Neural progenitor cell (in vitro differentiated cells): Measurements from ENCODE around the gene CAMK1D.

Experiments used
- EZH2 ChIP-seq: fragments of 200-600 bp; sonication (generic); IDR thresholded peaks from 2 replicates; pipeline ENCODE4 v1.6.1; 2017; ENCODE audit warnings: antibody characterized with exemption, mild to moderate bottlenecking, moderate library complexity
- EZH2phosphoT487 ChIP-seq: fragments of 200-600 bp; sonication (generic); IDR thresholded peaks from 2 replicates; pipeline ENCODE4 v1.6.1; 2017; ENCODE audit warnings: antibody characterized with exemption
- TF ChIP-seq, protein P1 (sequence below): fragments of 200-600 bp; sonication (generic); IDR thresholded peaks from 2 replicates; pipeline ENCODE4 v1.5.1; 2017; ENCODE audit warnings: antibody characterized with exemption, mild to moderate bottlenecking

DNA sequence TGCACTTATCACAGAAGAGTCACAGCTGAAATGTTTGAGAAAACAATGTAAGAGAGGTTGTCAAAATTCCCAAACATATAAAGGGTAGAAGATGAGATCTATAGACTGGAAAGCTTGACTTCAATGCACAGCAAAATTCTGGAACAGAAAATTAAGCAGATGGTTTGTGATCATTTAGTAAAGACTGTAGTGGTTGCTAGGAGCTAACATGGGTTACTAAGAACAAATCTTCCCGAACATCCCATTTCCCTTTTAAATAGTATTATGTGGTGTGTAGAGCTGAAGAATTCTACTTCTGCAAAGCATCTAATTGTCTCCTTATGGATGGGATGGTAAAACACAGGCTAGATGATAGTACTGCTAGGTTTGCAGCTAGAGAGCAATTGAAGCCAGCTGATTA, 312.3 kb downstream of the CAMK1D start:
- no peak for TF ChIP-seq EZH2phosphoT487
- TF ChIP-seq, protein P1, sequence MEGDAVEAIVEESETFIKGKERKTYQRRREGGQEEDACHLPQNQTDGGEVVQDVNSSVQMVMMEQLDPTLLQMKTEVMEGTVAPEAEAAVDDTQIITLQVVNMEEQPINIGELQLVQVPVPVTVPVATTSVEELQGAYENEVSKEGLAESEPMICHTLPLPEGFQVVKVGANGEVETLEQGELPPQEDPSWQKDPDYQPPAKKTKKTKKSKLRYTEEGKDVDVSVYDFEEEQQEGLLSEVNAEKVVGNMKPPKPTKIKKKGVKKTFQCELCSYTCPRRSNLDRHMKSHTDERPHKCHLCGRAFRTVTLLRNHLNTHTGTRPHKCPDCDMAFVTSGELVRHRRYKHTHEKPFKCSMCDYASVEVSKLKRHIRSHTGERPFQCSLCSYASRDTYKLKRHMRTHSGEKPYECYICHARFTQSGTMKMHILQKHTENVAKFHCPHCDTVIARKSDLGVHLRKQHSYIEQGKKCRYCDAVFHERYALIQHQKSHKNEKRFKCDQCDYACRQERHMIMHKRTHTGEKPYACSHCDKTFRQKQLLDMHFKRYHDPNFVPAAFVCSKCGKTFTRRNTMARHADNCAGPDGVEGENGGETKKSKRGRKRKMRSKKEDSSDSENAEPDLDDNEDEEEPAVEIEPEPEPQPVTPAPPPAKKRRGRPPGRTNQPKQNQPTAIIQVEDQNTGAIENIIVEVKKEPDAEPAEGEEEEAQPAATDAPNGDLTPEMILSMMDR: no peak
- no peak for TF ChIP-seq EZH2
